Mesenchymal stem cell (in vitro differentiated cells and primary cell): ENCODE results near the gene MPRIP.

Source experiments
- DNase-seq: peaks from one replicate; pipeline ENCODE4 v3.0.0-alpha.2; 2013
- H2AFZ ChIP-seq: one replicate; pipeline ENCODE4 v1.6.1; 2013; ENCODE audit warnings: low read depth, mild to moderate bottlenecking, control low read depth, inconsistent platforms, low read length, moderate library complexity
- H2AK5ac ChIP-seq: 2 replicates; pipeline ENCODE4 v1.6.1; 2013; ENCODE audit warnings: low read length, moderate library complexity, mild to moderate bottlenecking, inconsistent platforms; ENCODE audit not compliant: severe bottlenecking
- H2BK120ac ChIP-seq: one replicate; pipeline ENCODE4 v1.6.1; 2013; ENCODE audit warnings: low read depth, mild to moderate bottlenecking, inconsistent platforms, low read length, moderate library complexity
- H2BK12ac ChIP-seq, 2 experiments: one replicate each; pipeline ENCODE4 v1.6.1; 2013; ENCODE audit warnings: inconsistent platforms in 2 of 2, low read length in 2 of 2, mild to moderate bottlenecking in 2 of 2, moderate library complexity in 2 of 2, control low read depth in 1 of 2
- H2BK15ac ChIP-seq: one replicate; pipeline ENCODE4 v1.6.1; 2013; ENCODE audit warnings: mild to moderate bottlenecking, low read depth, inconsistent platforms; ENCODE audit not compliant: poor library complexity, severe bottlenecking
- H2BK5ac ChIP-seq: 2 replicates; pipeline ENCODE4 v1.6.1; 2013; ENCODE audit warnings: low read depth, mild to moderate bottlenecking, low read length, control low read depth, inconsistent platforms; ENCODE audit not compliant: poor library complexity, severe bottlenecking
- H3K14ac ChIP-seq, 2 experiments: one replicate each; pipeline ENCODE4 v1.6.1; 2013; ENCODE audit warnings: inconsistent platforms in 2 of 2, low read length in 2 of 2, control low read depth in 1 of 2, mild to moderate bottlenecking in 1 of 2, moderate library complexity in 1 of 2
- H3K18ac ChIP-seq, 2 experiments: one replicate each; pipeline ENCODE4 v1.6.1; 2013; ENCODE audit warnings: inconsistent platforms in 2 of 2, low read length in 2 of 2, control low read depth in 1 of 2, low read depth in 1 of 2, mild to moderate bottlenecking in 1 of 2
- H3K23ac ChIP-seq, 2 experiments: one replicate each; pipeline ENCODE4 v1.6.1; 2013; ENCODE audit warnings: inconsistent platforms in 2 of 2, low read length in 2 of 2, mild to moderate bottlenecking in 2 of 2, moderate library complexity in 2 of 2, control low read depth in 1 of 2
- H3K27ac ChIP-seq: 2 replicates; pipeline ENCODE4 v1.5.1; 2013; ENCODE audit warnings: mild to moderate bottlenecking, moderate library complexity, low read length, control low read depth, inconsistent platforms; ENCODE audit not compliant: poor library complexity, severe bottlenecking
- H3K27me3 ChIP-seq, 2 experiments: 2 replicates each; pipeline versions ENCODE4 v1.6.1 to v1.7.0; 2013; ENCODE audit warnings: low read length in 2 of 2, mild to moderate bottlenecking in 2 of 2, moderate library complexity in 2 of 2, control low read depth in 1 of 2, inconsistent platforms in 1 of 2; ENCODE audit not compliant: control insufficient read depth in 1 of 2, insufficient read depth in 1 of 2
- H3K36me3 ChIP-seq, 2 experiments: 2 replicates each; pipeline versions ENCODE4 v1.6.1 to v1.7.0; 2013; ENCODE audit warnings: low read length in 2 of 2, control low read depth in 1 of 2, inconsistent platforms in 1 of 2, low read depth in 1 of 2, mild to moderate bottlenecking in 1 of 2; ENCODE audit not compliant: insufficient read depth in 2 of 2, control insufficient read depth in 1 of 2
- H3K4ac ChIP-seq, 2 experiments: one replicate each; pipeline ENCODE4 v1.6.1; 2013; ENCODE audit warnings: inconsistent platforms in 2 of 2, low read length in 2 of 2, mild to moderate bottlenecking in 2 of 2, moderate library complexity in 2 of 2, control low read depth in 1 of 2, low read depth in 1 of 2
- H3K4me1 ChIP-seq: 2 replicates; pipeline ENCODE4 v1.6.1; 2013; ENCODE audit warnings: low read depth, low read length, control low read depth; ENCODE audit not compliant: control insufficient read depth, insufficient read depth
- H3K4me2 ChIP-seq: 2 replicates; pipeline ENCODE4 v1.6.1; 2013; ENCODE audit warnings: low read length, mild to moderate bottlenecking, inconsistent platforms; ENCODE audit not compliant: poor library complexity, severe bottlenecking
- H3K4me3 ChIP-seq, 2 experiments: 2 replicates each; pipeline versions ENCODE4 v1.5.1 to v1.7.0; 2013; ENCODE audit warnings: low read length in 2 of 2, mild to moderate bottlenecking in 2 of 2, control low read depth in 1 of 2, low read depth in 1 of 2; ENCODE audit not compliant: insufficient read depth in 1 of 2
- H3K79me1 ChIP-seq: replicated peaks from 2 replicates; pipeline ENCODE4 v1.6.1; 2013; ENCODE audit warnings: mild to moderate bottlenecking, control low read depth, low read length, inconsistent platforms; ENCODE audit not compliant: poor library complexity, severe bottlenecking
- H3K9ac ChIP-seq: 2 replicates; pipeline ENCODE4 v1.7.0; 2013; ENCODE audit warnings: mild to moderate bottlenecking, low read length, moderate library complexity
- H3K9me3 ChIP-seq: 2 replicates; pipeline ENCODE4 v1.7.0; 2013; ENCODE audit warnings: mild to moderate bottlenecking, low read length; ENCODE audit not compliant: control insufficient read depth
- H4K8ac ChIP-seq: one replicate; pipeline ENCODE4 v1.6.1; 2013; ENCODE audit warnings: inconsistent platforms, mild to moderate bottlenecking, low read length, moderate library complexity
- H4K91ac ChIP-seq: one replicate; pipeline ENCODE4 v1.6.1; 2013; ENCODE audit warnings: mild to moderate bottlenecking, low read length, inconsistent platforms
- WGBS: methylation state at CpG from one replicate; pipeline ENCODE4 v1.1.7; 2013; ENCODE audit warnings: mixed read lengths; 5-methylcytosine and 5-hydroxymethylcytosine counted together

MPRIP gene

DNA sequence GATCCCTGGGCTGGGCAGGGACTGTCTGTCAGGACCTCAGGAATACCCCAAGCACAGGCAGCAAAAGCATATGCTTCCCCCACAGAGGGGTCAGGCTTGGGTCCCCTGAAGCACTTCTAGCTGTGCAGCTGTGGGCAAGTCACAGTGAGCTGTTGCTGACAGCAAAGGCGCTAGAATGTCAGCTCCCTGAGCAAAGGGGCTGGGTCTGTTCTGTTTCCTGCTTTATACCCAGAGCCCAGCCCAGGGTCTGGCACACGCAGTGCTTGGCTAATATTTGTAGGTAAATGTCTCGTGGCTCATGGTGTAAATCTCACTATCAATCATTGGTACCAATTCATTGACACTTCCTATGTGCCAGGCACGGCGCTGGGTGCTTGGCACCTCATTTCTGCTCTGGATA lies 16.6 kb upstream of the MPRIP start:
- 82% methylated on average over 4 of the region's 5 CpGs for WGBS
- no peak overlapping the region for H2AK5ac ChIP-seq
- H3K4me3 ChIP-seq = no peak overlapping the region
- H3K18ac ChIP-seq = no peak overlapping the region
- peak overlapping the region; percentile 11 to 79 for H2BK12ac ChIP-seq
- H2BK120ac ChIP-seq = no peak overlapping the region
- no peak overlapping the region for H3K27ac ChIP-seq
- H3K36me3 ChIP-seq = no peaks in the 10 kb centered on the region
- peaks cover 29% of the 10 kb centered on the region for H3K4me1 ChIP-seq
- H3K9me3 ChIP-seq = no peaks in the 10 kb centered on the region
- no peak overlapping the region for H3K9ac ChIP-seq
- H4K91ac ChIP-seq = no peak overlapping the region
- no peak overlapping the region for H3K4ac ChIP-seq
- H2BK15ac ChIP-seq = peak overlapping the region; percentile 44
- H3K23ac ChIP-seq = no peak overlapping the region
- H2BK5ac ChIP-seq = no peak overlapping the region
- no peak for DNase-seq
- no peak overlapping the region for H3K14ac ChIP-seq
- H3K27me3 ChIP-seq = no peaks in the 10 kb centered on the region
- no peaks in the 10 kb centered on the region for H3K79me1 ChIP-seq
- H2AFZ ChIP-seq = no peak overlapping the region
- no peak overlapping the region for H4K8ac ChIP-seq
- H3K4me2 ChIP-seq = no peak overlapping the region

DNA sequence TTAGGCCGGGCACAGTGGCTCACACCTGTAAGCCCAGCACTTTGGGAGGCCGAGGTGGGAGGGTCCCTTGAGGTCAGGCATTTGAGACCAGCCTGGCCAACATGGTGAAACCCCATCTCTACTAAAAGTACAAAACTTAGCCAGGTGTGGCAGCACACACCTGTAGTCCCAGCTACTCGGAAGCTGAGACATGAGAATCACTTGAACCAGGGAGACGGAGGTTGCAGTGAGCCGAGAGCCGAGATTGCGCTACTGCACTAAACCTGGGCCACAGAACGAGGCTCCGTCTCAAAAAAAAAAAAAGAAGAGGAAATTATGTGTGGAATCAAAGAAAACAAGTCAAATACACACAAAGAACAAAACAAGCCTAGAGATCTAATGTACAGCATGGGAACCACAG lies 16.1 kb upstream of the MPRIP start:
- H4K91ac ChIP-seq = no peak overlapping the region
- H3K4me1 ChIP-seq = peaks cover 29% of the 10 kb centered on the region
- no peak overlapping the region for H3K4ac ChIP-seq
- no peaks in the 10 kb centered on the region for H3K27me3 ChIP-seq
- no peak overlapping the region for H3K27ac ChIP-seq
- H2BK15ac ChIP-seq = no peak overlapping the region
- H3K23ac ChIP-seq = no peak overlapping the region
- no peak overlapping the region for H2BK12ac ChIP-seq
- H3K36me3 ChIP-seq = no peaks in the 10 kb centered on the region
- no peak overlapping the region for H2BK120ac ChIP-seq
- DNase-seq = no peak
- no peak overlapping the region for H3K4me2 ChIP-seq
- no peak overlapping the region for H2AK5ac ChIP-seq
- no peaks in the 10 kb centered on the region for H3K9me3 ChIP-seq
- 90% methylated on average over 8 of the region's 9 CpGs for WGBS
- H3K79me1 ChIP-seq = no peaks in the 10 kb centered on the region
- H4K8ac ChIP-seq = no peak overlapping the region
- H3K14ac ChIP-seq = no peak overlapping the region
- no peak overlapping the region for H2AFZ ChIP-seq
- no peak overlapping the region for H3K4me3 ChIP-seq
- no peak overlapping the region for H3K18ac ChIP-seq
- no peak overlapping the region for H2BK5ac ChIP-seq
- H3K9ac ChIP-seq = no peak overlapping the region

- no peak overlapping the region for H3K4ac ChIP-seq
Observed at GRCh38 chr17:17027442-17028058, 14.7 kb upstream of the MPRIP start.

GRCh38 chr17:17028059-17028877 lies 14.0 kb upstream of the MPRIP start:
- no peak overlapping the region for H3K27ac ChIP-seq
- no peaks in the 10 kb centered on the region for H3K9me3 ChIP-seq
- H3K4me3 ChIP-seq = peak overlapping the region in 1 of 2 experiments; percentile 12
- peak overlapping the region; percentile 81 for H4K8ac ChIP-seq
- no peak overlapping the region for H3K23ac ChIP-seq
- no peaks in the 10 kb centered on the region for H3K79me1 ChIP-seq
- H2AFZ ChIP-seq = peak overlapping the region; percentile 46
- no peaks in the 10 kb centered on the region for H3K27me3 ChIP-seq
- no peak overlapping the region for H2BK120ac ChIP-seq
- no peak overlapping the region for H2AK5ac ChIP-seq
- H2BK15ac ChIP-seq = no peak overlapping the region
- H4K91ac ChIP-seq = peak overlapping the region; percentile 81
- peaks cover 29% of the 10 kb centered on the region for H3K4me1 ChIP-seq
- H3K36me3 ChIP-seq = no peaks in the 10 kb centered on the region
- H3K4me2 ChIP-seq = no peak overlapping the region
- H2BK12ac ChIP-seq = peak overlapping the region; percentile 23 to 76
- DNase-seq = peak; percentile 48
- H2BK5ac ChIP-seq = no peak overlapping the region
- H3K9ac ChIP-seq = no peak overlapping the region
- WGBS = 49% methylated on average over 9 of the region's 12 CpGs
- peak overlapping the region in 1 of 2 experiments; percentile 29 for H3K4ac ChIP-seq
- peak overlapping the region in 1 of 2 experiments; percentile 66 for H3K14ac ChIP-seq
- H3K18ac ChIP-seq = peak overlapping the region in 1 of 2 experiments; percentile 61

More at GRCh38 chr17:17027442-17028058, 14.7 kb upstream of the MPRIP start:
- Histone ChIP-seq H3K14ac (peak overlapping the region in 1 of 2 experiments; percentile 61), H3K4me2 (no peak overlapping the region), H3K27me3 (no peaks in the 10 kb centered on the region), H3K4me1 (peaks cover 29% of the 10 kb centered on the region), H2BK120ac (no peak overlapping the region), H3K4me3 (no peak overlapping the region), H2AFZ (no peak overlapping the region), H3K79me1 (no peaks in the 10 kb centered on the region), H2AK5ac (no peak overlapping the region), H2BK12ac (peak overlapping the region; percentile 50 to 65), H2BK15ac (no peak overlapping the region), H3K18ac (peak overlapping the region in 1 of 2 experiments; percentile 5), H3K27ac (no peak overlapping the region), H4K91ac (no peak overlapping the region), H3K9me3 (no peaks in the 10 kb centered on the region), H3K36me3 (no peaks in the 10 kb centered on the region), H3K9ac (no peak overlapping the region), H2BK5ac (no peak overlapping the region), H4K8ac (peak overlapping the region; percentile 4), H3K23ac (no peak overlapping the region)
- DNase-seq = no peak
- 92% methylated on average over 8 of the region's 10 CpGs for WGBS
